Frontal cortex (tissue), 4 donors: ENCODE data around the gene ST6GALNAC4. TPM values are rescaled to one million over a fixed set of nuclear protein-coding genes. Genes with fewer than 3 reads are reported as not detected.

Experiments used
- DNase-seq, 2 donors: peaks; one replicate each; pipeline ENCODE4 v3.0.0; 2012; ENCODE audit warnings: low spot score in 2 of 2
- FAIRE-seq: peaks from 2 replicates; lab custom pipeline; 2012; peaks lifted over from hg19 to GRCh38; lab: Jason Lieb, UNC
- total RNA-seq: library from RNA; depleted of rRNA; stranded (reverse); fragments of >200 nt; gene quantifications from one replicate; pipeline ENCODE4 v1.2.3, GENCODE V29; 2014
- donor health status: control.
- donor health status: control.
- donor health status: control.

The ST6GALNAC4 gene
- total RNA-seq, 1 donor from 2014 or later = 6.5 TPM

GRCh38 chr9:127917603-127918002 lies 762 bp upstream of the ST6GALNAC4 start:
- DNase-seq = no peak
- FAIRE-seq = no peak

- FAIRE-seq (no peak), DNase-seq (no peak)
Measured at GRCh38 chr9:127915801-127916719, 781 bp downstream of the ST6GALNAC4 start.

- no peak for DNase-seq
Measured at GRCh38 chr9:127915325-127915752, 1.5 kb downstream of the ST6GALNAC4 start.

GRCh38 chr9:127913682-127914081 lies 3.2 kb downstream of the ST6GALNAC4 start:
- FAIRE-seq = no peak

More at GRCh38 chr9:127915325-127915752, 1.5 kb downstream of the ST6GALNAC4 start:
- FAIRE-seq = no peak

GRCh38 chr9:127912882-127913281 lies 4.0 kb downstream of the ST6GALNAC4 start:
- DNase-seq (no peak), FAIRE-seq (no peak)

More at GRCh38 chr9:127913682-127914081, 3.2 kb downstream of the ST6GALNAC4 start:
- DNase-seq = no peak

- FAIRE-seq (no peak), DNase-seq (no peak)
Measured at GRCh38 chr9:127912296-127912695, 4.5 kb downstream of the ST6GALNAC4 start.

GRCh38 chr9:127910613-127911205 lies 6.1 kb downstream of the ST6GALNAC4 start:
- FAIRE-seq = no peak

GRCh38 chr9:127909839-127910273 lies 7.0 kb downstream of the ST6GALNAC4 start:
- no peak for FAIRE-seq
- DNase-seq = no peak

More at GRCh38 chr9:127910613-127911205, 6.1 kb downstream of the ST6GALNAC4 start:
- DNase-seq = no peak

- DNase-seq (no peak), FAIRE-seq (no peak)
Measured at GRCh38 chr9:127908660-127908926, 8.2 kb downstream of the ST6GALNAC4 start.

GRCh38 chr9:127907867-127908659 lies 8.8 kb downstream of the ST6GALNAC4 start:
- DNase-seq (no peak), FAIRE-seq (no peak)

- FAIRE-seq (no peak), DNase-seq (no peak)
Measured at GRCh38 chr9:127905788-127906191, 11.1 kb downstream of the ST6GALNAC4 start.

GRCh38 chr9:127905004-127905728 lies 11.7 kb downstream of the ST6GALNAC4 start:
- DNase-seq (no peak), FAIRE-seq (no peak)

- no peak for DNase-seq
Measured at GRCh38 chr9:127904561-127905003, 12.3 kb downstream of the ST6GALNAC4 start.

GRCh38 chr9:127903557-127904475 lies 13.0 kb downstream of the ST6GALNAC4 start:
- FAIRE-seq (no peak), DNase-seq (no peak)

More at GRCh38 chr9:127904561-127905003, 12.3 kb downstream of the ST6GALNAC4 start:
- no peak for FAIRE-seq

GRCh38 chr9:127899128-127899943 lies 17.5 kb downstream of the ST6GALNAC4 start, which contains the start of gene ST6GALNAC6:
ST6GALNAC6 (minus strand) TSS chr9:127899603; CDS start chr9:127897981, 1,622 bp downstream.
- DNase-seq = peak; percentile 91 to 92
- FAIRE-seq = no peak

GRCh38 chr9:127898433-127899127 lies 18.3 kb downstream of the ST6GALNAC4 start:
- FAIRE-seq (no peak), DNase-seq (peak in 1 of 2 donors; percentile 55)

GRCh38 chr9:127897193-127897692 lies 19.6 kb downstream of the ST6GALNAC4 start:
- DNase-seq (peak; percentile 82 to 87), FAIRE-seq (no peak)
